OCI-LY3 (cell line): ENCODE results near the gene AFP.

Experiments
- EZH2phosphoT487 ChIP-seq: fragments of 200-600 bp; shearing (Covaris generic); IDR thresholded peaks from 2 replicates; pipeline ENCODE4 v1.6.1; 2018; ENCODE audit warnings: antibody characterized with exemption, mixed run types, low read depth
- TF ChIP-seq, protein P1 (sequence below): fragments of 200-600, 300-600 bp; sonication (generic); IDR thresholded peaks from 2 replicates; pipeline ENCODE4 v1.5.1; 2014; ENCODE audit warnings: antibody characterized with exemption, low read length, low read depth

DNA sequence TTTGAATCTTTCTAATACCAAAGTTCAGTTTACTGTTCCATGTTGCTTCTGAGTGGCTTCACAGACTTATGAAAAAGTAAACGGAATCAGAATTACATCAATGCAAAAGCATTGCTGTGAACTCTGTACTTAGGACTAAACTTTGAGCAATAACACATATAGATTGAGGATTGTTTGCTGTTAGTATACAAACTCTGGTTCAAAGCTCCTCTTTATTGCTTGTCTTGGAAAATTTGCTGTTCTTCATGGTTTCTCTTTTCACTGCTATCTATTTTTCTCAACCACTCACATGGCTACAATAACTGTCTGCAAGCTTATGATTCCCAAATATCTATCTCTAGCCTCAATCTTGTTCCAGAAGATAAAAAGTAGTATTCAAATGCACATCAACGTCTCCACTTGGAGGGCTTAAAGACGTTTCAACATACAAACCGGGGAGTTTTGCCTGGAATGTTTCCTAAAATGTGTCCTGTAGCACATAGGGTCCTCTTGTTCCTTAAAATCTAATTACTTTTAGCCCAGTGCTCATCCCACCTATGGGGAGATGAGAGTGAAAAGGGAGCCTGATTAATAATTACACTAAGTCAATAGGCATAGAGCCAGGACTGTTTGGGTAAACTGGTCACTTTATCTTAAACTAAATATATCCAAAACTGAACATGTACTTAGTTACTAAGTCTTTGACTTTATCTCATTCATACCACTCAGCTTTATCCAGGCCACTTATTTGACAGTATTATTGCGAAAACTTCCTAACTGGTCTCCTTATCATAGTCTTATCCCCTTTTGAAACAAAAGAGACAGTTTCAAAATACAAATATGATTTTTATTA, 3.6 kb upstream of the AFP start:
- TF ChIP-seq, protein P1, sequence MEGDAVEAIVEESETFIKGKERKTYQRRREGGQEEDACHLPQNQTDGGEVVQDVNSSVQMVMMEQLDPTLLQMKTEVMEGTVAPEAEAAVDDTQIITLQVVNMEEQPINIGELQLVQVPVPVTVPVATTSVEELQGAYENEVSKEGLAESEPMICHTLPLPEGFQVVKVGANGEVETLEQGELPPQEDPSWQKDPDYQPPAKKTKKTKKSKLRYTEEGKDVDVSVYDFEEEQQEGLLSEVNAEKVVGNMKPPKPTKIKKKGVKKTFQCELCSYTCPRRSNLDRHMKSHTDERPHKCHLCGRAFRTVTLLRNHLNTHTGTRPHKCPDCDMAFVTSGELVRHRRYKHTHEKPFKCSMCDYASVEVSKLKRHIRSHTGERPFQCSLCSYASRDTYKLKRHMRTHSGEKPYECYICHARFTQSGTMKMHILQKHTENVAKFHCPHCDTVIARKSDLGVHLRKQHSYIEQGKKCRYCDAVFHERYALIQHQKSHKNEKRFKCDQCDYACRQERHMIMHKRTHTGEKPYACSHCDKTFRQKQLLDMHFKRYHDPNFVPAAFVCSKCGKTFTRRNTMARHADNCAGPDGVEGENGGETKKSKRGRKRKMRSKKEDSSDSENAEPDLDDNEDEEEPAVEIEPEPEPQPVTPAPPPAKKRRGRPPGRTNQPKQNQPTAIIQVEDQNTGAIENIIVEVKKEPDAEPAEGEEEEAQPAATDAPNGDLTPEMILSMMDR, result no peak
- no peak for TF ChIP-seq EZH2phosphoT487
